ENCODE results near the gene ZSWIM3.

DNA sequence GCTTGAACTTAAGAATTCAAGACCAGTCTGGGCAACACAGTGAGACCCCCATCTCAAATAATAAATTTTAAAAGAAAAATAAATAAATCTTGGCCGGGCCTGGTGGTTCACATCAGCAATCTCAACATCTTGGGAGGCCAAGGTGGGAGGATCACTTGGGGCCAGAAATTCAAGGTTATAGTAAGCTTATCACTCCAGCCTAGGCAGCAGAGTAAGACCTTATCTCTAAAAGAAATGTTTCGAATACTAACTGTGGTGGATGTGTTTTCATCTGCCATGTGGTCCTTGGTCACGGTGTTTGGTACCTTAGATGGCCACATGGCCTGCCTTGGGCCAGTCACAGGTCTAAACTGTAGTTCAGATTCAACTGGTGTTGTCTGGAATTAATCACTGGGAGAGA is 39.2 kb upstream of the ZSWIM3 start:
- TF ChIP-seq, protein P1, sequence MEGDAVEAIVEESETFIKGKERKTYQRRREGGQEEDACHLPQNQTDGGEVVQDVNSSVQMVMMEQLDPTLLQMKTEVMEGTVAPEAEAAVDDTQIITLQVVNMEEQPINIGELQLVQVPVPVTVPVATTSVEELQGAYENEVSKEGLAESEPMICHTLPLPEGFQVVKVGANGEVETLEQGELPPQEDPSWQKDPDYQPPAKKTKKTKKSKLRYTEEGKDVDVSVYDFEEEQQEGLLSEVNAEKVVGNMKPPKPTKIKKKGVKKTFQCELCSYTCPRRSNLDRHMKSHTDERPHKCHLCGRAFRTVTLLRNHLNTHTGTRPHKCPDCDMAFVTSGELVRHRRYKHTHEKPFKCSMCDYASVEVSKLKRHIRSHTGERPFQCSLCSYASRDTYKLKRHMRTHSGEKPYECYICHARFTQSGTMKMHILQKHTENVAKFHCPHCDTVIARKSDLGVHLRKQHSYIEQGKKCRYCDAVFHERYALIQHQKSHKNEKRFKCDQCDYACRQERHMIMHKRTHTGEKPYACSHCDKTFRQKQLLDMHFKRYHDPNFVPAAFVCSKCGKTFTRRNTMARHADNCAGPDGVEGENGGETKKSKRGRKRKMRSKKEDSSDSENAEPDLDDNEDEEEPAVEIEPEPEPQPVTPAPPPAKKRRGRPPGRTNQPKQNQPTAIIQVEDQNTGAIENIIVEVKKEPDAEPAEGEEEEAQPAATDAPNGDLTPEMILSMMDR (conservative IDR thresholded peaks at IDR 0.05; ENCODE audit: low read depth, low read length): no peak
- no peak for TF ChIP-seq EZH2phosphoT487 (IDR thresholded peaks at IDR 0.05; ENCODE audit: borderline replicate concordance, low read length)
